GM21515 (cell line): ENCODE results near the gene KRAS.

Experiments used
- ATAC-seq: cut with Tn5 transposase; IDR thresholded peaks from one replicate; pipeline ENCODE4 v1.9.1; 2021; ENCODE audit not compliant: unreplicated experiment

The KRAS gene

GRCh38 chr12:25256826-25257225 is 6.1 kb upstream of the KRAS start:
- ATAC-seq: no peak

GRCh38 chr12:25256005-25256404 is 5.3 kb upstream of the KRAS start:
- no peak for ATAC-seq

- no peak for ATAC-seq
Observed at GRCh38 chr12:25254271-25254880, 3.6 kb upstream of the KRAS start.

- ATAC-seq: no peak
Observed at GRCh38 chr12:25253371-25254068, 2.8 kb upstream of the KRAS start.

- no peak for ATAC-seq
Observed at GRCh38 chr12:25252946-25253345, 2.2 kb upstream of the KRAS start.

GRCh38 chr12:25251769-25252168 is 1.0 kb upstream of the KRAS start:
- no peak for ATAC-seq

GRCh38 chr12:25249931-25250738 is 594 bp downstream of the KRAS start:
- ATAC-seq: peak; percentile 44

- no peak for ATAC-seq
Observed at GRCh38 chr12:25248732-25249131, 2.0 kb downstream of the KRAS start.

GRCh38 chr12:25248137-25248536 is 2.6 kb downstream of the KRAS start:
- no peak for ATAC-seq

GRCh38 chr12:25245491-25245890 is 5.2 kb downstream of the KRAS start:
- ATAC-seq: no peak

GRCh38 chr12:25243680-25243990 is 7.1 kb downstream of the KRAS start:
- ATAC-seq: no peak

GRCh38 chr12:25242981-25243679 is 7.6 kb downstream of the KRAS start:
- no peak for ATAC-seq

- ATAC-seq: no peak
Observed at GRCh38 chr12:25241167-25242020, 9.3 kb downstream of the KRAS start.

- ATAC-seq: no peak
Observed at GRCh38 chr12:25236626-25237025, 14.1 kb downstream of the KRAS start.

- no peak for ATAC-seq
Observed at GRCh38 chr12:25236190-25236589, 14.5 kb downstream of the KRAS start.

- ATAC-seq: no peak
Observed at GRCh38 chr12:25213338-25213737, 37.4 kb downstream of the KRAS start.

GRCh38 chr12:25208554-25208953 is 42.2 kb downstream of the KRAS start:
- ATAC-seq: no peak

GRCh38 chr12:25207846-25208245 is 42.9 kb downstream of the KRAS start:
- no peak for ATAC-seq

GRCh38 chr12:25207411-25207810 is 43.3 kb downstream of the KRAS start:
- ATAC-seq: no peak

- ATAC-seq: no peak
Observed at GRCh38 chr12:25202137-25202536, 48.6 kb downstream of the KRAS start.

GRCh38 chr12:25200703-25201102 is 50.0 kb downstream of the KRAS start:
- no peak for ATAC-seq
